ENCODE measurements around the gene PTPN12.
"Not testable (repeated sequence)": the region's sequence is repeated elsewhere in the genome, so short reads cannot be mapped to it uniquely, and the experiment has no call there.

The PTPN12 gene

GRCh38 chr7:77538281-77539212 is 1.5 kb downstream of the PTPN12 start:
- DNase-seq, result no peak

GRCh38 chr7:77540402-77540822 is 3.3 kb downstream of the PTPN12 start:
- no peak for DNase-seq

- DNase-seq, result not testable (repeated sequence)
Observed at GRCh38 chr7:77540993-77541392, 3.9 kb downstream of the PTPN12 start.

GRCh38 chr7:77542409-77542808 is 5.3 kb downstream of the PTPN12 start:
- DNase-seq, result no peak

- DNase-seq, result no peak
Observed at GRCh38 chr7:77542895-77543294, 5.8 kb downstream of the PTPN12 start.

- no peak for DNase-seq
Observed at GRCh38 chr7:77543910-77544309, 6.8 kb downstream of the PTPN12 start.

GRCh38 chr7:77544518-77544917 is 7.4 kb downstream of the PTPN12 start:
- DNase-seq, result no peak

- no peak for DNase-seq
Observed at GRCh38 chr7:77548206-77548605, 11.1 kb downstream of the PTPN12 start.

GRCh38 chr7:77549106-77549870 is 12.2 kb downstream of the PTPN12 start:
- no peak for DNase-seq

GRCh38 chr7:77550586-77550985 is 13.5 kb downstream of the PTPN12 start:
- no peak for DNase-seq

- no peak for DNase-seq
Observed at GRCh38 chr7:77553123-77553522, 16.0 kb downstream of the PTPN12 start.

GRCh38 chr7:77558284-77558967 is 21.3 kb downstream of the PTPN12 start:
- no peak for DNase-seq

GRCh38 chr7:77561352-77561751 is 24.3 kb downstream of the PTPN12 start:
- DNase-seq, result no peak

- no peak for DNase-seq
Observed at GRCh38 chr7:77563275-77563674, 26.2 kb downstream of the PTPN12 start.

GRCh38 chr7:77565917-77566316 is 28.8 kb downstream of the PTPN12 start:
- DNase-seq, result no peak

GRCh38 chr7:77566421-77566820 is 29.3 kb downstream of the PTPN12 start:
- no peak for DNase-seq

- DNase-seq, result no peak
Observed at GRCh38 chr7:77569514-77570232, 32.6 kb downstream of the PTPN12 start.

- no peak for DNase-seq
Observed at GRCh38 chr7:77570330-77571011, 33.4 kb downstream of the PTPN12 start.

GRCh38 chr7:77571801-77572200 is 34.7 kb downstream of the PTPN12 start:
- no peak for DNase-seq

- DNase-seq, result no peak
Observed at GRCh38 chr7:77575187-77575586, 38.1 kb downstream of the PTPN12 start.

- DNase-seq, result no peak
Observed at GRCh38 chr7:77576856-77577255, 39.8 kb downstream of the PTPN12 start.

GRCh38 chr7:77579797-77580196 is 42.7 kb downstream of the PTPN12 start:
- no peak for DNase-seq
